ENCODE data around the gene MED9.

GRCh38 chr17:17485420-17485819 is 8.6 kb downstream of the MED9 start:
- no peak for TF ChIP-seq CTCF (tag by site-specific recombination; IDR thresholded peaks at IDR 0.05)
- no peak for TF ChIP-seq ZNF423 (tag by site-specific recombination; IDR thresholded peaks at IDR 0.05)
- TF ChIP-seq ZNF175 (tag by site-specific recombination; IDR thresholded peaks at IDR 0.05), result no peak
- TF ChIP-seq ZSCAN23 (tag by site-specific recombination; IDR thresholded peaks at IDR 0.05), result no peak
